Astrocyte (in vitro differentiated cells and primary cell): Measurements from ENCODE around the gene INAFM1.

Experiments
- CTCF ChIP-seq: IDR thresholded peaks from 2 replicates; pipeline ENCODE4 v1.5.1; 2011; ENCODE audit warnings: low read depth, mild to moderate bottlenecking, inconsistent platforms, low read length, moderate library complexity; ENCODE audit not compliant: insufficient read depth
- EZH2 ChIP-seq: IDR thresholded peaks from 2 replicates; pipeline ENCODE4 v1.6.1; 2012; ENCODE audit warnings: mild to moderate bottlenecking, low read length, inconsistent platforms; ENCODE audit not compliant: insufficient read depth

DNA sequence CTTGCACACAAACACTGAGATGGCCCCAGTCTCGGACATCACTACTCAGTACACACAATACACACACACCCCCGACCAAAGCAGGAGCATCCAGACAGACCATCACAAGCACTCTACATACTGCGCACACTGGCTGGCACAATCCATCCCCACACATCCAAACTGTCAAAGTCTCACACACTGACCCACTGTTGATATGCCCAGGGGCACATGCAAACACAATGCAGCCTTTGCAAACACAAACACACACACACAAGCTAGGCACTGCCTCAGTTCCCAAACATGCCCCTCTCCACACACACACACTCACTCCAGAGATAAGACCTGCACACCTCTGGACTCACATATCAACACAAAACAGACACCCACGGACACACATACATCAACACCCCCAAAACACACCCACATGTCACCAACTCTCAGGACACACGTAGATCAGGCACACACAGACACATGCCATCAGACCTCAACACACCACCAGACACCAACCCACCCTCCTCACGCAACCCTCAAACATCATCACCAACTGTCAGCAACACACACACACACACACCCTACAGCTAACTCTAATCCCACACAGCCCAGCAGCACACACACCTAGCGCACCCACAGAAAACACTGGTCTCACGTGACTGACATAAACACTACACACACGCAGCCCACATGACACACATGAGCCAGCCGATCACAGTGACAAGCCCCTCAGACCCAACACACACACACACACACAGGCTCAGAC, 45.6 kb upstream of the INAFM1 start:
- TF ChIP-seq EZH2 (no peak), CTCF (no peak)
